NCI-H2081 treated with DMSO at 0.1 percent for 48 hours (cell line): Measurements from ENCODE around the gene NEU2.
"Not testable (repeated sequence)": the region's sequence is repeated elsewhere in the genome, so short reads cannot be mapped to it uniquely, and the experiment has no call there.

Source experiments
- DNase-seq: peaks from one replicate; lab custom pipeline; 2025; lab: John Stamatoyannopoulos, UW

The NEU2 gene

DNA sequence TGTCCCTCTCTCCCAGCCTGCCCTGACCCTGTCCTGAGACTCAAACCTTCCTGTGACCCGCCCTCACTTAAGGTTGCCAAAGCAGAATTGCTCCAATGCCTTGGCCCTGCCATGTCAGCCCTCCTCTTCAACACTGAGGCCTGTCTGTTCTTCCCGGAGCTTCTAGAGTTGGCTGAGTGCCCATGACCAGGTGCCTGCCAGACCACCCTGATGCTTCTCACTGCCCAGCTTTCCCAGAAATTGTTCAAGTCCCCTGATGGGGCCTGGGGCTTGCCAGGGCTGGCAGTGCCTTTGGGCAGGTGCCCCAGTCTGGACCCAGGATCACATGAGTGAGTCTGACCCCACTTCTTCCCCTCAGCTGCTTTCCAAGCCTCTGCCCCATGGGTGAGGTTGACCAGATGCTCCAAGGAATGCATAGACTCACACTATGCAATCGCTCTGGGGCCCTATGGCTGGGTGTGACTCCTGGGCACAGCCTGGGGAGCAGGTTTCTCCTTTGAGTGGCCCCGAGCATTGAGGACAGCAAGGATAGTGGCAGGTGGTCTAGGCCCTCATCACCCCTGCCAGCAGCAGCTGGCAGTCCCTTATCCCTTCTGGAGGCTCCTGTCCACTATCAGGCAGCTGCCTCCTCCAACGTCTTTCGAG, 24.6 kb downstream of the NEU2 start:
- no peak for DNase-seq

GRCh38 chr2:233058717-233059546, 26.5 kb downstream of the NEU2 start:
- DNase-seq: no peak

DNA sequence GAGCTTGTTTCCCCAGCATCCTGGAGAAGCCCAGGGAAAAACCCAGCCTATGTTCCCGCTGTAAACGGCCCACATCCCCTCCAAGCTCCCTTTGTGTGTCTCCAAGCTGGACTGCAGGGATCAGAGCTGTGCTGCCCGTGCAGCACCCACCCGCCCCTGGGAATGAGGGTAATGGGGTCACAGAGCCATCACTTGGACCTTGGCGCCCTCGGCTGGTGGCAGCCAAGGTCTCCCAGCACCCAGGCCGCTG, 27.0 kb downstream of the NEU2 start:
- DNase-seq: no peak

- no peak for DNase-seq
Measured at GRCh38 chr2:233059797-233060500, 27.5 kb downstream of the NEU2 start, which contains the start of gene INPP5D. Gene INPP5D (plus strand): TSS chr2:233060342. CDS start chr2:233060479, 137 bp downstream.

- no peak for DNase-seq
Measured at GRCh38 chr2:233060501-233060979, 28.1 kb downstream of the NEU2 start.

- DNase-seq: no peak
Measured at GRCh38 chr2:233060980-233061590, 28.6 kb downstream of the NEU2 start.

- DNase-seq: no peak
Measured at GRCh38 chr2:233061591-233062450, 29.3 kb downstream of the NEU2 start.

- no peak for DNase-seq
Measured at GRCh38 chr2:233062451-233062850, 30.0 kb downstream of the NEU2 start.

GRCh38 chr2:233062946-233063268, 30.4 kb downstream of the NEU2 start:
- no peak for DNase-seq

DNA sequence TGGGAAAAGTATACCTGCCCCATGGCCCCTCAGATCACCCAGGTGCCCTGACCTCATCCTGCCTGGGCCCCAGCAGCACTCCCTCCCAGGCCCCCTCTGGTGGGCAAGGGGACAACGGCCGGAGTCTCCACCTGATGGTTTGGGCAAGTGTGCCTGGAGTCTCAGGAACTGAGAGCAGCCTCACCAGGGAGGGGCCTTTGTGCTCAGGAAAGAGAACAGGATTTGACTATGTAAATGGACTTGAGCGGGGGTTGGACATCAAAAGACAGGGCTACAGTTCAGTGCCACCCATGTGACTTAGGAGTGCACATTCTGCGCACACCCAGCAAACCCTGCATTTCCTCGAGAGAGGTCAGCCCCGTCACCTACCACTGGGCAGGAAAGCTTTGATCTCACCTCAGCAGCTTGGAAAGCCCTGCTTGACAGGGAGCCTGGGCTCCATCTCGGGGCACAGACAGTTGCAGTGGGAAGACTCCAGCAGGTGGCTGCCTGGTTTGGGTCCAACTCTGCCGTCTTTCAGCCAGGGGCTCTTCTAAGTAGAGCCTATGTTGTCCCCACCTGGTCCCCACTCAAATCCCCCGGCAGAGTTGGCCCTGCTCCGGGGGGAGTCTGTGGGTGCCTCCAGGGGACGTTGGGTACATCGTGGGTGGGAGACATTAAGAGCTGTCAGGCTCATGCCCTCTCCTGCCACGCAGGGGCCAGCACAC, 30.9 kb downstream of the NEU2 start:
- DNase-seq: no peak

GRCh38 chr2:233063976-233064411, 31.5 kb downstream of the NEU2 start:
- no peak for DNase-seq

- DNase-seq: no peak
Measured at GRCh38 chr2:233064530-233065199, 32.2 kb downstream of the NEU2 start.

GRCh38 chr2:233065200-233065589, 32.7 kb downstream of the NEU2 start:
- DNase-seq: not testable (repeated sequence)

GRCh38 chr2:233065954-233066470, 33.5 kb downstream of the NEU2 start:
- DNase-seq: no peak

DNA sequence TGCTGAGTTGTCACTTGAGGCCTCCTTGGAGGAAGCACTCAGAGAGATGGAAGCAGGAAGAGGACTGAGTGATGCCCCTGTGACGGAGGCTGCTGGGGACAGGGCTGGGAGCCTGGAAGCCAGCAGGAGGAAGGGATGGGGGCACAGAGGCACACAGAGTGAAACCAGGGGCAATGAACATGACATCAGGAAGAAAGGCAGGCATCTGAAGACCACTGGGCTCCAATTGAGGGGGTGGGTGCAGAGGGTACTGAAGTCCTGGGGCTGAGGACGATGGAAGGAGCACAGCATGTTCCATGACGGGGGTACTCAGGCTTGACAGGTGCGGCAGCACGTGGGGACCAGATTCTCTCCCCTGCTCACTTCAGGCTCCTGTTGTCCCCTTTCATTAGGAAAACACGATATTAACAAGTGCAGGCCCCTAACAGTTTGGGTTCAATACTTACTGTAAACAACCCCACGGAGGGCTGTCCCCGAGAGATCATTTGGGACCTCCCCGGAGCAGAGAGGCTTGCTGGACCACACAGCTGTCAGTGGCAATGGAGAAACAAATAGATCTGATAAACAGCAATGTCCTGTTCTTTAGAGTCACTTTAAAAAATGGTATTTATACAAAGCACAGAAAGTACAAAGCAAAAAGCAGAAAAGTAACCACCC, 36.4 kb downstream of the NEU2 start:
- DNase-seq: no peak

GRCh38 chr2:233072838-233073237, 40.4 kb downstream of the NEU2 start:
- no peak for DNase-seq

DNA sequence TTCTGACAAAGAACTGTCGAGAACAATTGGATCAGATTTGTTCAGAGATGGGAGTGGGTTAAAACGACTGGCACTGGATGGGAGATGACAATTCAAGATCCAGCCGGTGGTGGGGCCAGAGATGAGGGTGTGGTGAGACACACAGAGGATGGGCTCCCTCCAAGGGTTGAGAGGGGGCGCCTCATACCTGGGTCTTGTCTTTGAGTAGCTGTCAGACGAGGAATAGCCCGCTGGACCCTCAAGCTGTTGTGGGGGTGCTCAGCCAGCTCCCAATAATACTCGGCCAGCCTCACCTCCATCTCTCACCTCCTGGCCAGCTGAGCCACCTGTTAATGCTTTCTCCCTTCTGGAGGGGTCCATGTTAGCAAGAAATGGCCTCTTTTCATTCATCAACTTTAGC, 41.6 kb downstream of the NEU2 start:
- no peak for DNase-seq

DNA sequence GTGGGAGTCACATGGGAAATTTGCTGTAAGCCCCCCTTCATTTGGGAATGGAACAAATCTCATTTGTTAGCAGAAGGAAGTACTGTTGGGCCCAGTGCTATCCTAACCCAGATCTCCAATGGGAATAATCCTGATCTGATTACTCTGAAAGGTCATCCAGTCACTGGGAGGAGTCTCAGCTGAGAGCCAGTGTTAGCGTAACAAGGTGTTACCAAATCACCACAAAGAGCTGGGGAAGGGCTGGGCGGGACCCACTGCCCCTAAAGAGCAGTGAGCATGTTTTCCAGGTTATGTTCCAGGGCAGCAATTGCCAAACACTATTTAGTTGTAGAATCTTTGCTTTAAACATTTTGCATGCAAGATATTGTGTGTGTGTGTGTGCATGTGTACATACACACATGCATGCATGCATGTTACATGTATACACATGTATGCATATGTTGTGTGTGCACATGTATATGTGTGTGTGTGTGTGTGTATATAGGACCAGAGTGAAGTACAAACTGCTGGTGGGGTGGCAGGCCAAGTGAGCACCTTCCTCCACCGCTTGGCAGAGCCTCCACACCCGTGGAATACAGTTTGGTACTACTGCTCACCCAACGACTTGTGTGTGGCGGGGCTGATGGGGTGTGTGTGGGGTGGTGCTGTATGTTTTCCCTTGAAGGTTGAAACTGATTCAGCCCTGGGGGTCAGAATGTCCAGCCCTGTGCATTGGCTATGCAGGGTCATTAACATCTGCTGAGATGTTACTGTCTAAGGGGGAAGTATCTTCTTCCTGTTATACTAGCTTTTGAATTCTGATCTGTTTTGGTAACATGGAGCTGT, 42.9 kb downstream of the NEU2 start:
- DNase-seq: no peak

DNA sequence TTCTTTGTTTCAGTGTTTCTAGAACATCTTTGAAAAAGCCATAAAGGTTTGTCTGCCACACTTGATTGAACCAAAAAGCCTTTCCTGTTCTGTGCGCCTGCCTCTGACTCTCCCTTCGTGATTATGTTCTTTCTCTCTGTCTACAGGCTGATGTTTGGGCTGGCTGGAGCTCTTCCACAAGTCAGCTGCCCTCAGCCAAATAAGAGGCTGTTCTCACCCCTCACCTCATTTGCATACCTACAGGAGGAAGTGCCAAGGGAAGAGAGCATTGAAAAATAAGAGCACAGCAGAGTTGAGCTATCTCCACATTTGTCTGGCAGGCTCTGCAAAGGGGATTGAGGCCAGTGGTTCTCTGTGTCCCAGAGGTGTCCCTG, 43.5 kb downstream of the NEU2 start:
- DNase-seq: no peak
